ENCODE results near the gene TOE1. TPM values are rescaled to one million over a fixed set of nuclear protein-coding genes. Genes with fewer than 3 reads are reported as not detected.

The TOE1 gene
- total RNA-seq, 1 experiment from 2014 or later = 31.2 TPM

- H2BK20ac ChIP-seq (ENCODE audit: low read depth, low read length, poor library complexity, severe bottlenecking) = no peak overlapping the region
- DNase-seq = peak; percentile 58
- no peak overlapping the region for H4K91ac ChIP-seq (ENCODE audit: insufficient read length, low read depth, low read length)
- Mint-ChIP-seq H3K9me3 (no peaks in the 10 kb centered on the region), H3K4me1 (peaks cover 29 to 30% of the 10 kb centered on the region in 2 experiments), H3K36me3 (ENCODE audit: insufficient read depth in 1 of 3, low read depth in 3 of 3) (no peaks in the 10 kb centered on the region), H3K4me3 (no peak overlapping the region; a peak in 1 of 5 replicates), H3K27me3 (ENCODE audit: low read depth) (no peaks in the 10 kb centered on the region), H3K27ac (peak overlapping the region in 1 of 3 experiments; percentile 46; a peak in 1 of 7 replicates)
- no peaks in the 10 kb centered on the region for H4K20me1 ChIP-seq (ENCODE audit: control insufficient read depth, insufficient read depth, insufficient read length)
- no peak overlapping the region for H4K8ac ChIP-seq (replicated peaks; ENCODE audit: insufficient read length, low read depth, low read length)
- no peak overlapping the region for H2BK12ac ChIP-seq (ENCODE audit: insufficient read length, low read depth, low read length)
- no peak overlapping the region for H2AFZ ChIP-seq (ENCODE audit: low read length)
- no CpG with 5 or more reads among the region's 4 CpGs for WGBS (ENCODE audit: extremely low coverage, insufficient read length, low lambda C conversion rate)
- H2AK5ac ChIP-seq (ENCODE audit: insufficient read length, low read length) = no peak overlapping the region
- no peak overlapping the region for H3K4ac ChIP-seq (ENCODE audit: low read depth, low read length)
- no peak overlapping the region for H3K4me2 ChIP-seq (ENCODE audit: insufficient read depth, insufficient read length, low read length)
- H3K56ac ChIP-seq (ENCODE audit: insufficient read length, low read depth, low read length) = no peak overlapping the region
- H3K79me1 ChIP-seq (ENCODE audit: insufficient read depth, low read depth, low read length, poor library complexity, severe bottlenecking) = no peaks in the 10 kb centered on the region
- H3T11ph ChIP-seq (ENCODE audit: low read length) = no peak overlapping the region
- H3K9me3 ChIP-seq (ENCODE audit: control insufficient read depth, low read depth, low read length) = no peaks in the 10 kb centered on the region
- H4K5ac ChIP-seq (ENCODE audit: insufficient read length, low read depth, low read length) = no peak overlapping the region
- H3K9ac ChIP-seq (ENCODE audit: extremely low read depth, insufficient read length, low read length) = no peak overlapping the region
- TF ChIP-seq, protein P1, sequence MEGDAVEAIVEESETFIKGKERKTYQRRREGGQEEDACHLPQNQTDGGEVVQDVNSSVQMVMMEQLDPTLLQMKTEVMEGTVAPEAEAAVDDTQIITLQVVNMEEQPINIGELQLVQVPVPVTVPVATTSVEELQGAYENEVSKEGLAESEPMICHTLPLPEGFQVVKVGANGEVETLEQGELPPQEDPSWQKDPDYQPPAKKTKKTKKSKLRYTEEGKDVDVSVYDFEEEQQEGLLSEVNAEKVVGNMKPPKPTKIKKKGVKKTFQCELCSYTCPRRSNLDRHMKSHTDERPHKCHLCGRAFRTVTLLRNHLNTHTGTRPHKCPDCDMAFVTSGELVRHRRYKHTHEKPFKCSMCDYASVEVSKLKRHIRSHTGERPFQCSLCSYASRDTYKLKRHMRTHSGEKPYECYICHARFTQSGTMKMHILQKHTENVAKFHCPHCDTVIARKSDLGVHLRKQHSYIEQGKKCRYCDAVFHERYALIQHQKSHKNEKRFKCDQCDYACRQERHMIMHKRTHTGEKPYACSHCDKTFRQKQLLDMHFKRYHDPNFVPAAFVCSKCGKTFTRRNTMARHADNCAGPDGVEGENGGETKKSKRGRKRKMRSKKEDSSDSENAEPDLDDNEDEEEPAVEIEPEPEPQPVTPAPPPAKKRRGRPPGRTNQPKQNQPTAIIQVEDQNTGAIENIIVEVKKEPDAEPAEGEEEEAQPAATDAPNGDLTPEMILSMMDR (conservative IDR thresholded peaks at IDR 0.05) = peak; percentile 87
- H3K23me2 ChIP-seq (ENCODE audit: insufficient read length, low read depth, low read length, poor library complexity, severe bottlenecking) = peaks cover 9% of the 10 kb centered on the region
- H2BK5ac ChIP-seq (ENCODE audit: insufficient read length, low read length) = no peak overlapping the region
- H3K27me3 ChIP-seq (ENCODE audit: insufficient read depth, low read length) = no peaks in the 10 kb centered on the region
- no peak overlapping the region for H3K23ac ChIP-seq (ENCODE audit: insufficient read length, low read depth, low read length)
- no peak overlapping the region for H3K14ac ChIP-seq (ENCODE audit: insufficient read depth, low read length)
- no peak overlapping the region for H2BK15ac ChIP-seq (ENCODE audit: low read depth, low read length)
- no peaks in the 10 kb centered on the region for H3K79me2 ChIP-seq (ENCODE audit: insufficient read depth, low read length)
- H3K27ac ChIP-seq (ENCODE audit: insufficient read length, low read depth, low read length) = no peak overlapping the region
- no peak overlapping the region for H3K18ac ChIP-seq (ENCODE audit: insufficient read length, low read depth, low read length)
- H3K4me1 ChIP-seq (ENCODE audit: insufficient read depth, low read length) = peaks cover 4% of the 10 kb centered on the region
- no peak overlapping the region for H2BK120ac ChIP-seq (ENCODE audit: low read depth, low read length, poor library complexity, severe bottlenecking)
Observed at GRCh38 chr1:45299981-45300668, 39.8 kb upstream of the TOE1 start.
